ENCODE results near the gene PID1.

- TF ChIP-seq POLR2A (IDR thresholded peaks at IDR 0.05; ENCODE audit: low read length) (no peak), GATA1 (IDR thresholded peaks at IDR 0.05; ENCODE audit: low read depth, low read length) (no peak)
Measured at GRCh38 chr2:229087843-229088516, 183.1 kb downstream of the PID1 start.
